MM.1S (cell line): ENCODE data around the gene MAFB.

ENCODE experiments used
- DNase-seq: peaks from one replicate; pipeline ENCODE4 v3.0.0-alpha.2; 2015
- H2AFZ ChIP-seq: fragments of 300-600 bp; sonication (generic); 2 replicates; pipeline ENCODE4 v1.6.0; 2016; ENCODE audit warnings: antibody characterized with exemption, low read length
- H3F3A ChIP-seq: fragments of 300-600 bp; sonication (generic); 2 replicates; pipeline ENCODE4 v1.6.1; 2016; ENCODE audit warnings: mild to moderate bottlenecking, antibody characterized with exemption, low read length, moderate library complexity, mixed read lengths; ENCODE audit not compliant: insufficient read depth
- H3K27ac ChIP-seq: fragments of 300-600 bp; sonication (generic); 2 replicates; pipeline ENCODE4 v1.5.1; 2016; ENCODE audit warnings: mild to moderate bottlenecking, low read length
- H3K27me3 ChIP-seq: fragments of 300-600 bp; sonication (generic); replicated peaks from 2 replicates; pipeline ENCODE4 v1.6.0; 2016; ENCODE audit warnings: low read length; ENCODE audit not compliant: insufficient read depth
- H3K36me3 ChIP-seq: fragments of 300-600 bp; sonication (generic); replicated peaks from 2 replicates; pipeline ENCODE4 v1.6.1; 2016; ENCODE audit warnings: mild to moderate bottlenecking, low read length, mixed read lengths; ENCODE audit not compliant: insufficient read depth
- H3K4me1 ChIP-seq: fragments of 300-600 bp; sonication (generic); 2 replicates; pipeline ENCODE4 v1.6.1; 2016; ENCODE audit warnings: low read length, mixed read lengths
- H3K4me2 ChIP-seq: fragments of 300-600 bp; sonication (generic); 2 replicates; pipeline ENCODE4 v1.6.0; 2016; ENCODE audit warnings: low read depth, low read length
- H3K4me3 ChIP-seq: fragments of 300-600 bp; sonication (generic); 2 replicates; pipeline ENCODE4 v1.5.1; 2016; ENCODE audit warnings: low read length, mixed read lengths
- H3K79me2 ChIP-seq: fragments of 300-600 bp; sonication (generic); 2 replicates; pipeline ENCODE4 v1.6.1; 2016; ENCODE audit warnings: mixed run types, low read length, mixed read lengths
- H3K9ac ChIP-seq: fragments of 300-600 bp; sonication (generic); 2 replicates; pipeline ENCODE4 v1.6.1; 2016; ENCODE audit warnings: low read length, mixed read lengths
- H3K9me2 ChIP-seq: fragments of 300-600 bp; sonication (generic); replicated peaks from 2 replicates; pipeline ENCODE4 v1.6.1; 2016; ENCODE audit warnings: mild to moderate bottlenecking, low read length, mixed read lengths; ENCODE audit not compliant: insufficient read depth
- H3K9me3 ChIP-seq: fragments of 300-600 bp; sonication (generic); replicated peaks from 2 replicates; pipeline ENCODE4 v1.6.1; 2016; ENCODE audit warnings: mild to moderate bottlenecking, low read length, mixed read lengths; ENCODE audit not compliant: insufficient read depth
- H4K20me1 ChIP-seq: fragments of 300-600 bp; sonication (generic); 2 replicates; pipeline ENCODE4 v1.6.1; 2016; ENCODE audit warnings: mild to moderate bottlenecking, low read length, moderate library complexity, mixed read lengths; ENCODE audit not compliant: insufficient read depth
- CTCF ChIP-seq: fragments of 300-600 bp; sonication (generic); IDR thresholded peaks from 2 replicates; pipeline ENCODE4 v1.5.1; 2016; ENCODE audit warnings: antibody characterized with exemption, low read length, mixed read lengths
- EZH2 ChIP-seq: fragments of 300-600 bp; sonication (generic); optimal IDR thresholded peaks from 2 replicates; pipeline ENCODE3; 2017; ENCODE audit warnings: low read depth, mild to moderate bottlenecking, antibody characterized with exemption, low read length, mixed read lengths
- EZH2phosphoT487 ChIP-seq: fragments of 300-600 bp; sonication (generic); IDR thresholded peaks from 2 replicates; pipeline ENCODE4 v1.6.1; 2018; ENCODE audit warnings: antibody characterized with exemption, low read length

MAFB gene

DNA sequence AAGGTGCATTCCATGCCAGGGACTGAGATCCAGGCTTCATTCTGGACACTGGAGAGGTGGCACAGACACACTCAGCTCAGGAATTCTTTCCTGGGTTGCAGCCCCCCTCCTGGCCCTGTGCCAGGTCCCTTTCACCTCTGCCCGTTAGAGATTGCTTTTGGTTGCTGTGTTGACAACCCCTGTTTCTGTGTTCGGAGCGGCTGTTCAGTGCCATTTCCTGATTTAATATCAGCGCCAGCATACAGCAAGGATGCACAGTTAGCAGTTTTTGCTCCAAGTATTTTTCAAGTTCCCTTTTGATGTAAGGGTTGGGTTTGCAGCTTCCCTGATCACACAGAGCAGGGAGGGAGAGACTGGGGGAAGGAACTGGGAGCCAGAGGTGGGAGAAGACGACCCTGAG is 8.5 kb upstream of the MAFB start:
- H3K36me3 ChIP-seq = no peaks in the 10 kb centered on the region
- no peak for DNase-seq
- H3K27ac ChIP-seq = no peak overlapping the region
- H3K27me3 ChIP-seq = peaks cover 12% of the 10 kb centered on the region
- H3K4me2 ChIP-seq = no peak overlapping the region
- no peaks in the 10 kb centered on the region for H3K4me1 ChIP-seq
- no peak for TF ChIP-seq EZH2
- TF ChIP-seq CTCF = no peak
- TF ChIP-seq EZH2phosphoT487 = no peak
- no peaks in the 10 kb centered on the region for H3K9me2 ChIP-seq
- no peaks in the 10 kb centered on the region for H3K79me2 ChIP-seq
- no peaks in the 10 kb centered on the region for H3F3A ChIP-seq
- no peak overlapping the region for H2AFZ ChIP-seq
- H4K20me1 ChIP-seq = no peaks in the 10 kb centered on the region
- H3K9ac ChIP-seq = no peak overlapping the region
- no peak overlapping the region for H3K4me3 ChIP-seq
- no peaks in the 10 kb centered on the region for H3K9me3 ChIP-seq

- Histone ChIP-seq H3K4me1 (peaks cover 4% of the 10 kb centered on the region; the same call in 1 of the 2 replicates), H3K9me3 (no peaks in the 10 kb centered on the region), H3K9me2 (no peaks in the 10 kb centered on the region), H3K36me3 (no peaks in the 10 kb centered on the region), H3K27ac (no peak overlapping the region), H3K9ac (no peak overlapping the region), H3K27me3 (peaks cover 35% of the 10 kb centered on the region), H2AFZ (no peak overlapping the region), H3K4me2 (no peak overlapping the region), H4K20me1 (no peaks in the 10 kb centered on the region), H3K79me2 (no peaks in the 10 kb centered on the region), H3K4me3 (no peak overlapping the region), H3F3A (no peaks in the 10 kb centered on the region)
- DNase-seq = no peak
- TF ChIP-seq CTCF = no peak
- no peak for TF ChIP-seq EZH2phosphoT487
- no peak for TF ChIP-seq EZH2
These were observed 6.2 kb upstream of the MAFB start for GRCh38 chr20:40695214-40695613.

GRCh38 chr20:40694246-40694645 is 5.2 kb upstream of the MAFB start:
- no peak for DNase-seq
- Histone ChIP-seq H3K27me3 (peaks cover 35% of the 10 kb centered on the region), H3K4me2 (no peak overlapping the region), H3K9me2 (no peaks in the 10 kb centered on the region), H3K4me3 (no peak overlapping the region), H3K79me2 (no peaks in the 10 kb centered on the region), H3K36me3 (no peaks in the 10 kb centered on the region), H3K27ac (no peak overlapping the region), H3F3A (peaks cover 6% of the 10 kb centered on the region; the same call in 1 of the 2 replicates), H3K4me1 (peaks cover 5% of the 10 kb centered on the region; the same call in 1 of the 2 replicates), H4K20me1 (no peaks in the 10 kb centered on the region), H3K9me3 (no peaks in the 10 kb centered on the region), H2AFZ (no peak overlapping the region), H3K9ac (no peak overlapping the region)
- TF ChIP-seq EZH2phosphoT487 (no peak), EZH2 (no peak), CTCF (no peak)
